NCI-H774 (cell line): Measurements from ENCODE around the gene GSTO1.

Source experiments
- DNase-seq: peaks from one replicate; lab custom pipeline; 2025; lab: John Stamatoyannopoulos, UW

Gene GSTO1

GRCh38 chr10:104250371-104250770 is 4.3 kb upstream of the GSTO1 start:
- no peak for DNase-seq

DNA sequence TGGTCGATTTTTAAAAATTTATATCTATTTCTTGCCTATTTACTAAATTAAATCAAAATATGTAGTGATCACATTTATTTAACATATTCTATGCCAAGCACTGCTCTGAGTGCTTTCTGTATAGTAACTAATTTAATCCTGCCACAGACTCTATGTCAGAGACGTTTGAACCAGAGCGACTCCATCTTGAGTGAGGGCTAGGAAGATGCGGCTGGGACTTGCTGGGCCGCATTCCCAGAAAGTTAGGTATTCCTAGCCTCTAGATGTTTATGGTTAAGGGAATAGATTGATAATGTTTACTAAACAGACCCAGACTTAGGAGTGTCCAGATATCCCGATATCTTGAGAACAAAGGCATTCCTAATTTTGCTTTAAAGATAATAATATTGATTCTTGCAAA is 3.2 kb upstream of the GSTO1 start:
- no peak for DNase-seq

GRCh38 chr10:104252368-104252767 is 2.3 kb upstream of the GSTO1 start:
- DNase-seq = no peak

- DNase-seq = no peak
Measured at GRCh38 chr10:104253106-104253505, 1.6 kb upstream of the GSTO1 start.

- DNase-seq = no peak
Measured at GRCh38 chr10:104253606-104254410, 884 bp upstream of the GSTO1 start.

GRCh38 chr10:104255311-104255981 is 754 bp downstream of the GSTO1 start:
- no peak for DNase-seq

GRCh38 chr10:104256335-104256961 is 1.8 kb downstream of the GSTO1 start:
- DNase-seq = no peak

DNA sequence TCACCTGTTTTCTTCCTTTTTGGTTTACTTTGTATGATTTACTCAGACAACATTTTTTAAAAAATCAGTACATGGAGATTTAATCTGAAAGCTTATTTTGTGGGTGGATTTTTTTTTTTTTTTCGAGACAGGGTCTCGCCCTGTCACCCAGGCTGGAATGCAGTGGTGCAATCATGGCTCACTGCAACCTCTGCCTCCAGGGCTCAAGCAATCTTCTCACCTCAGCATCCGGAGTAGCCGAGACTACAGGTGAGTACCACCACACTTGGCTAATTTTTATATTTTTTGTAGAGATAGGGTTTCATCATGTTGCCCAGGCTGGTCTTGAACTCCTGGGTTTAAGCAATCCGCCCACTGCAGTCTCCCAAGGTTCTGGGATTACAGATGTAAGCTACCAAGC is 2.5 kb downstream of the GSTO1 start:
- DNase-seq = no peak

DNA sequence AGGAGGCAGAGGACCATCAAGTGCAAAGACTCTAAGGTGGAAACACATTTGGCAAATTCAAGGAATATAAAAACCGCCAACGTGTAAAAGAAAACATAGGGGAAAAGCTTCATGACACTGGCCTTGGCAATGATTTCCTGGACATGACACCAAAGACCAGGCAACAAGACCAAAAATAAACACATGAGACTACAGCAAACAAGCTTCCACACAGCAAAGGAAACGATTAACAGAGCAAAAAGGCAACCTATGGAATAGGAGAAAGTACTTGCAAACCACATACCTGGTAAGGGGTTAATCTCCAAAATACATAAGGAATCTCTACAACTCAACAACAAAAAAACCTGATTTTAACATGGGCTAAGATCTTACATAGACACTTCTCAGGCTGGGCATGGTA is 3.5 kb downstream of the GSTO1 start:
- no peak for DNase-seq

DNA sequence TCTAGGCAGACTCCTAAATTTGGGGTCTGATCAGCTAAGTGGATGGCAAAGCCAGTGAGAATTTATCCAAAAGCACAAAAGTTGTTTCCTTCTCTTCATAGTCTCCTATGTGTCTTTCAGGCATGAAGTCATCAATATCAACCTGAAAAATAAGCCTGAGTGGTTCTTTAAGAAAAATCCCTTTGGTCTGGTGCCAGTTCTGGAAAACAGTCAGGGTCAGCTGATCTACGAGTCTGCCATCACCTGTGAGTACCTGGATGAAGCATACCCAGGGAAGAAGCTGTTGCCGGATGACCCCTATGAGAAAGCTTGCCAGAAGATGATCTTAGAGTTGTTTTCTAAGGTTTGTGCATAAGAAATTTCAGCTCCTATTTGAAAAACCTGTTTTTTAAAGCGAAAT is 4.8 kb downstream of the GSTO1 start:
- no peak for DNase-seq

DNA sequence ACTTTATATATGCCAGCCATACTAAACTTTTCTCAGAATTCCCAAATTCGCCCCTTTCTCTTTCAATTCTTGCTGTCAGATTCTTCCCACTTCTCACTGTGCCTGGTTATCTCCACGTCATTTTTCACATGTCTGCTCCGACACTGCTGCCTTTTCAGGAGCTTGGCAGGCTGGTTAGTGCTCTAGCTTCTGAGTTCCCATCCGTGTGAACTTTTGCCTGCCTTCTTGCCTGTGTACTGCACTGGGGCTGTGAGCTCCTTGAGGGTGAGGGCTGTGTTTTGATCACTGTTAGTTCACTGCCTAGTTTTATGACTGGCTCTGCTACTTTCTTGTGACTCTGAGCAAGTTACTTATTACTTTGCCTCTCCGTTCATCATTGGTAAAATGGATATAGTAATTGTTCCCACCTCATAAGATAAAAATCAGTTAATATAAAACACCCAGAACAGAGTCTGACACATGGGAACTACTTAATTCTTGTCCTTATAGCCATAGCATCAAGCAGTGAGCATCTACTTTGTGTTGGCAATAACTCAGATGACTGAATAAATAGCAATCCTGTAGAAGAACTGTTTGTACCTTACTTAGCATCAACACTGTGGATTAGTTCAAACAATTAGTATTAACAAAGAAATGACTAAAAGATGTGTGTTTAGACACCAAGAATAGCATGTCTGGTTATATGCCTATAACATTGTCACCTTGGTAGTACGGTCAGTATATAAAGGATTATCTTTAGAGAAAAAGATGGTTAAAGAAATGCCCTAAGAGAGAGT is 5.5 kb downstream of the GSTO1 start:
- no peak for DNase-seq

- no peak for DNase-seq
Measured at GRCh38 chr10:104260775-104261115, 6.1 kb downstream of the GSTO1 start.

DNA sequence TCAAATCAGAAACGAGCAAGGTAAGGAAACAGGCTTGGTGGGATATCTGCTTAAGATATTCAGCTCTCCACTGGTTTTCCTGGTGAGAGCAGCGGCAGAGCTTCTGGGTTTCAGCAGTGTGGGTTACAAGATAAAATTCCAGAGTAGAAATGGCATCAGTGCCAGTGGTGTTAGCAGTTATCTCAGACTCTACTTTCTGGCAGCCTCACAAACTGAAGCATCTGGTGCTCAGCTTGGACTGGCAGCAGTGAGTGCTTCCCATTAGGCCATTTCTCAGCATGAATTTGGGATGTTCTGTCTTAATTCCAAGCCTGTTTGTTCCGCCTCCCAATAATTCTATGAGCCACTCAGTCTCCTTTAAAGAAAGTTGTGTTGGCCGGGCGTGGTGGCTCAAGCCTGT is 7.4 kb downstream of the GSTO1 start:
- no peak for DNase-seq

DNA sequence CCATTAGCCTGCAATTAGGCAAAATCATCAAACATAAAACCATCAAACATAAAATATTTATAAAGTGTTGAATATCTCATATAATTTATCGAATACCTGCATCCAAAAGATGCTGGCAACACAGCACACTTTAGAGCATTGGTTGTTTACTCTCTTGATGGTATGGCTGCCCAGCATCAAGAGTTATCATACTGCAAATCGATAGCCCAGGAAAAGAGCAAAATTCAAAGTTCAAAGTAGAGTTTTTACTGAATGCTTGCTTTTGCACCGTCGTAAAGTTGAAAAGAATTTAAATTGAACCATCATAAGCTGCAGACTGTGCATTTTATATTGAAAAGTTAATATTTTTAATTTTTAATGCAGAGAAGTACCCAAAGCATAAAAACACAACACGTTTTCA is 10.1 kb downstream of the GSTO1 start:
- DNase-seq = no peak

DNA sequence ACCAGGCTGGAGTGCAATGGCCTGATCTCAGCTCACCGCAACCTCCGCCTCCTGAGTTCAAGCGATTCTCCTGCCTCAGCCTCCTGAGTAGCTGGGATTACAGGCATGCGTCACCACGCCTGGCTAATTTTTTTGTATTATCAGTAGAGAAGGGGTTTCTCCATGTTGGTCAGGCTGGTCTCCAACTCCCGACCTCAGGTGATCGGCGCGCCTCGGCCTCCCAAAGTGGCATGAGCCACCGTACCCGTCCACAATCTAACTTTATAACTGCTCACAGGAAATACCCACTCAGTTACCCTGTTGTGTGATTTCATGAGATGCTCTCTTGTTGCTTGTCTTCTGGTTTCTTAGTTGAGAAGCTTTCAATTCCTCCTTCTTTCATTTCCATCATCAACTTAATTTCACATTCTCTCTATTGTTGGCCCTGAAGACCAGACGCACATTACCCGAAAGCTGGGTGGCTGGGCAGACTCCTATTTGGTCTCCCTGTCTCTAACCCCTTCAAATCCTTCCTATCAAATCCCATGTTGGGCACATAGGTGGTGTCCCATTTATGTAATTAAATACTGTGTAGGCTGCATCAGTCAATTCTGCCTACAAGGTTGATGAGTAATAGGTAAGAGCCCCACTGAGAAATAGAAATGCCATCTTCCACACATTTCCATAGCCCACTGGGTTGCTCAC is 13.2 kb downstream of the GSTO1 start:
- no peak for DNase-seq

- no peak for DNase-seq
Measured at GRCh38 chr10:104268405-104268712, 13.7 kb downstream of the GSTO1 start.

- DNase-seq = peak; percentile 88
Measured at GRCh38 chr10:104268713-104269645, 14.3 kb downstream of the GSTO1 start, which contains the start of gene GSTO2. GSTO2 (plus strand) TSS chr10:104269184; CDS start chr10:104274916, 5,732 bp downstream.

GRCh38 chr10:104273286-104273685 is 18.6 kb downstream of the GSTO1 start:
- no peak for DNase-seq

GRCh38 chr10:104273899-104274575 is 19.3 kb downstream of the GSTO1 start:
- no peak for DNase-seq
